ENCODE results near the gene RAP1GDS1. TPM values are rescaled to one million over a fixed set of nuclear protein-coding genes. Genes with fewer than 3 reads are reported as not detected.

Gene RAP1GDS1
- total RNA-seq, 1 experiment from 2014 or later = 41.5 TPM

DNA sequence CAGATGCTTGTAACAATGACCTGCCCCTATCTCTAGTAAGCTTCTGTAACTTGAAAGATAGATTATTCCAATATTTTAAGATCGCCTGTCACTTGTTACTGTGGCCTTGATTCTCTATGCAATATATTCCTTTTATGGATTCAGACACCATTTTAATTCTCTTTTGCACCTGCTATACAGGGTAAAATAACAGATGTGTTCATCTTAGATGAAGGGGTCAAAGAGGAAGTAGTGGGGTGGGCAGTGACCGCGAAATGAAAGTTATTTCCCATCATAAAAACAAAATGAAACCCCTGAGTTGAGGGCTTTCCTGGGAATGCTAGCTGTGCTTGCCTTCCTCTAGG lies 221.3 kb downstream of the RAP1GDS1 start:
- no peak for DNase-seq (ENCODE audit: low spot score)

DNA sequence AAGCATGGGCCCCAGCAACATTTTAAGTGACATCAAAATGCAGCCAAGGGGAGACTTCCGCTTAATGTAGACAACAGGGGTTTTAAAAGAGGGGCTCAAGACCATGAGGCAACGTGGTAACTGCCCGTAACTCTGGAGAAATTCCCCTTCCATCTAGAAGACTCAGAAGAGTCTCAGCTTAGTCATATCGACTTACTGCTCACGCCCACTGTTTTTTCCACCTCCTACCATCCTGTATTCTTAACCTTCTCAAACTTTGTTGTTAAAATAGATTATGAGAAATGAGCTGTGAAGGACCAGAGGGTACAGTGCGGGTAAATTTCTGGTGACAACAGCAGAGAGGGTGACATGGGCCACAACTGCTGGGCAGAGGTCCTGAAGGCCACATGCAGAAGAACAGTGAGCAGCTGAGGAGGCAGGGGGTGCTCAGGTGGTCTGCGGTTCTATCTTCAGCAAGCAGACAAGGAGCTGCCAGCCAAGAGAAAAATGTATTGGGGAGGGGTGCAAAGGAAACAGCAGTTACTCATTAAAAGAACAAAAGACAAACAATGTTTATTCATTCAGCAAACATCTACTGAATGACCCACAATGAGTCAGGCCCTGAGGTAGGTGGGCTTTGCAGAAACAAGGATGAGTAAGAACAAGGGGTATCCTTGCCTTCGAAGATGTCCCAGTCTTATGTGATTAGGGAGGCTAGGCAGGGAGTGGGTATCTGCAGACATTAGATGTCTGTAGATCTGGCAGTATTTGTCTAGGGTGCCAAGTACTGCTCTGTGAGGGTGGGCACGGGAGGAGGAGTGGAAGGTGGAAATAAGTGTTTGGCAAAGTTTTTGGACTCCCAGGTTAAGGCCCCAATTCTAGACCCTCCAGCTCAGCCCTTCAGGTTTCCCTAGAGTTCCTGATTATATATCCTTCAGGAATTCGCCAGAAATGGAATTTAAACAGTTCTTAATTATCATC lies 221.9 kb downstream of the RAP1GDS1 start:
- no peak for DNase-seq (ENCODE audit: low spot score)

DNA sequence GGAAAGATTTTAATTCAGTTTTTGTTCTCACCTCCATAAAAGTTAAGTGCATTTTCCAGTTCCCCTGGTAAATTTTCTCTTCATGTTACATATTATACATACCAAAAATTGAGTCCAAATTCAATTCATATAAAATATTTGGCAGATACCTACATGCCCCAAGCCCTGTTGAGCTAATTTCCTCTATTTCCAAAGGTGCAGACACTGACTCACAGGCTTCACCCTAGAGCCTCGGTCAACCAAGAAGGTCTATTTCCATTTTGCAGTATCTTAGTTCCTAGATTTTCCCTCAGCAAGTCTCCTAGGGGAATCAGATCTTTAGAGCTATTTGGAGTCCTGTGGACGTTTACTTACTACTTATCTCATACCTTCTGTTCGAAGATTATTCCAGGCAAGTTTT lies 222.8 kb downstream of the RAP1GDS1 start:
- no peak for DNase-seq (ENCODE audit: low spot score)

DNA sequence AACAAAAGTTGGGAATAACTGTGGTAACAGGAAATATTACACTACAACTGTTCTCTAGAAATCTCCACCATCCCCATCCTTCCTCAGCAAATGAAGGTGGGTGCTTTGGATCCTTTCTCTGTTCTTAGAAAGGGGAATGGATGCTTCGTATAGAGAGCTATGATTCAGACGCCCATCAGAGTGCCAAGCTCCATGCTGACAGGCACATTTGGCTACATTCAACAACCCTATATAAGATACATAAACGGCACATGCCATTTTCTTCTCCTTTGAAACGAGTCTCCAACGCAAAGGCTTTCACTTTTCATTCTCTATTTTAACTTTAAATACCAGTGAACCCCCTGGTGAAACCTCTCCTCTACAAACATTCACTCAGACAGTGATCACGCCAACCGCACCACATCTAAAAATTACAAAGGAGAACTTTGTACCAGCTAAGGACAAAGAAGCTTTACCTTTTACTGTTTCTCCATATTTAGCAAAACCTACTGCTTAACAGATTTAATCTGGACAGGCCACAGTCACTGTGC lies 224.7 kb downstream of the RAP1GDS1 start:
- DNase-seq (ENCODE audit: low spot score) = no peak

DNA sequence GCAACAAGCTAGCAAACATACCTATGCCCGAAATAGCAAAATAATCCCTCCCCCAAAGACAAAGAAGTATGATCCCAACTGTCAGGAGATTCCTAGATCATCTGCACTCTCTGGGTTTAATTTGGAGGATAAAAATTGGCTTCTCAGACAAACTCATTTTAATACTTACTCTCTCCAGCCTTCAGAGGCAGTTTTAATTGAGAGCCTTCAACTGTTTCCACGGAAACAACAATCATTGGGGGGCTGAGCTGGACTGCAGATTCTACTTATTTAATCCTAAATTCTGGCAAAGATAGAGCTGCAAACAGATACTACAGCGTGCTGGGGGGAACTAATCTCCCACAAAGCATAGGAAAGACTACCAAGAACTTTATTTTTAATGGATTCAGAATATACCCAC lies 229.1 kb downstream of the RAP1GDS1 start:
- no peak for DNase-seq (ENCODE audit: low spot score)

DNA sequence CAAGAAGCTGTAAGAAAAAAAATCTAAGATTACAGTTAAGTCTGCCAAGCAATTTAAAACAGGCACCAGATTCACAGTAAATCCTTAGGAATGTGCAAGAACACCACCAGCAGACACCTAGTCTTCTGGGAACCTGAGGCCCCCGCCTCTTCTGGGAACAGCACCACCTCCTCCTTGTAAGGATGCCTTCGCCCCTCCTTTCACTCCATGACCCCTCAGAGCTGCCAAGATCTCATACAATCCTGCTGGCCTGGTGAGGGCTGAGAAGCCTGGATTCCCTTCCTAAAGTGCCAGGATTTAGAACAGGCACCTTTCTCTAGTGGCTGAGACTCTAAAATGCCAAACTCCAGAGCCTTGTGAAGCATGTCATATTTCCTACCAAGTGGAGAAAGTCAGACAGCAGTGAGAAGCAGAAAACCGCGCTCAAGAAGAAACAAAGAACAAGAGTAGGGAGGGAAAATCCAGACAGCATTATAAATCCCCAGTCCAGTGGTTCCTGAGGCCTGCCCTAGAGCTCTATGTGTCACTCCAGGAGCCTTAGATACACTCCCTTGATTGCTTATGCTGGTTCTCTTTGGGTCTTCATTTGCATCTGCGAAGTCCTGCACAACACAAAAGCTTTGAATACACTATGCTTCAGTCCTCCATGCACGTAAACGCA lies 230.8 kb downstream of the RAP1GDS1 start:
- no peak for DNase-seq (ENCODE audit: low spot score)

DNA sequence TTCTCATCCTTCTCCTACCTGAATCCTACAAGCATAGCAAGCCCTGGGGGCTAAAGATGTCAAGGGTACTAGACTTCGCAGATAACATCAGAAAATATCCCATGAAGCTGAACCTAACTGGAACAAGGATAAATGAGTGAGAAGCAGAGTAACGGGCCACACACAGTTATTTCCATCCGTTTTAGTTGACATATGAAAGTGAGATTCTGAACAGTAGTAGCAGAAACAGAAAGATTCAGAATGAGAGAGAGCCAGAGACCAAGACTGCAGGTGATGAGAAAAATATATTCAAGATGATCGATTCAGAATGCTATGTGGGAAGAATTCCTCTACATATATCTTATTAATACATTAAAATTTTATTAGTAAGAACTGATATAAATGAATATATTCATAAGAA lies 232.1 kb downstream of the RAP1GDS1 start:
- DNase-seq (ENCODE audit: low spot score) = no peak

Other genes starting within 250 kb of the RAP1GDS1 start
- gene STPG2, start 117.9 kb upstream of the RAP1GDS1 start, total RNA-seq (2014; rRNA removed; shearing (Covaris generic)) = not detected in 2 replicates

Data from H4 (cell line).